SK-N-SH treated with all-trans-retinoic acid at 6 μM for 48 hours (cell line): ENCODE data around the gene MARCHF5.

Experiments
- ATAC-seq: fragments of 200-7000 bp; cut with Tn5 transposase; 3 replicates; pipeline ENCODE4 v1.9.1; 2020; ENCODE audit warnings: mild to moderate bottlenecking, moderate library complexity
- BACH2 ChIP-seq: fragments of 250-450 bp; sonication (Bioruptor Pico); IDR thresholded peaks from 2 replicates; pipeline ENCODE4 v1.9.0; 2021; ENCODE audit warnings: mild to moderate bottlenecking, borderline replicate concordance
- CREB5 ChIP-seq: fragments of 250-450 bp; sonication (Bioruptor Pico); IDR thresholded peaks from 2 replicates; pipeline ENCODE4 v1.5.1; 2020; ENCODE audit warnings: low read depth, mild to moderate bottlenecking, moderate library complexity
- CSDC2 ChIP-seq: fragments of 250-450 bp; sonication (Bioruptor Pico); IDR thresholded peaks from 2 replicates; pipeline ENCODE4 v1.5.0; 2020; ENCODE audit warnings: mild to moderate bottlenecking, moderate library complexity
- CSRNP3 ChIP-seq: fragments of 250-450 bp; sonication (Bioruptor Pico); IDR thresholded peaks from 2 replicates; pipeline ENCODE4 v1.5.1; 2021; ENCODE audit warnings: mild to moderate bottlenecking, moderate library complexity
- ESRRG ChIP-seq: fragments of 250-450 bp; sonication (Bioruptor Pico); IDR thresholded peaks from 2 replicates; pipeline ENCODE4 v1.6.1; 2021; ENCODE audit warnings: mild to moderate bottlenecking
- GLIS3 ChIP-seq: fragments of 250-450 bp; sonication (Bioruptor Pico); IDR thresholded peaks from 2 replicates; pipeline ENCODE4 v1.5.0; 2020; ENCODE audit warnings: mild to moderate bottlenecking, moderate library complexity
- ISL1 ChIP-seq: fragments of 250-450 bp; sonication (Bioruptor Pico); IDR thresholded peaks from 2 replicates; pipeline ENCODE4 v2.1.2; 2022; ENCODE audit warnings: mild to moderate bottlenecking, moderate library complexity
- PATZ1 ChIP-seq: fragments of 250-450 bp; sonication (Bioruptor Pico); IDR thresholded peaks from 2 replicates; pipeline ENCODE4 v1.8.0; 2020; ENCODE audit warnings: mild to moderate bottlenecking, moderate library complexity, borderline replicate concordance
- POU6F1 ChIP-seq: fragments of 250-450 bp; sonication (Bioruptor Pico); IDR thresholded peaks from 2 replicates; pipeline ENCODE4 v1.8.0; 2021; ENCODE audit warnings: low read depth, mild to moderate bottlenecking, moderate library complexity, borderline replicate concordance
- RARB ChIP-seq: fragments of 250-450 bp; sonication (Bioruptor Pico); IDR thresholded peaks from 2 replicates; pipeline ENCODE4 v1.8.0; 2021; ENCODE audit warnings: mild to moderate bottlenecking, moderate library complexity
- TOX ChIP-seq: fragments of 250-450 bp; sonication (Bioruptor Pico); IDR thresholded peaks from 2 replicates; pipeline ENCODE4 v1.8.0; 2021; ENCODE audit warnings: mild to moderate bottlenecking, moderate library complexity, borderline replicate concordance
- ZC3H10 ChIP-seq: fragments of 250-450 bp; sonication (Bioruptor Pico); IDR thresholded peaks from 2 replicates; pipeline ENCODE4 v1.5.1; 2021; ENCODE audit warnings: mild to moderate bottlenecking, moderate library complexity
- ZFP30 ChIP-seq: fragments of 450-650 bp; formaldehyde crosslinking; IDR thresholded peaks from 2 replicates; pipeline ENCODE4 v1.5.0; 2022; ENCODE audit warnings: mild to moderate bottlenecking, moderate library complexity
- ZNF565 ChIP-seq: fragments of 450-650 bp; formaldehyde crosslinking; conservative IDR thresholded peaks from 2 replicates; pipeline ENCODE4 v1.5.0; 2020; ENCODE audit warnings: low read depth, mild to moderate bottlenecking, moderate library complexity
- ZNF70 ChIP-seq: fragments of 450-650 bp; formaldehyde crosslinking; IDR thresholded peaks from 2 replicates; pipeline ENCODE4 v1.5.0; 2020; ENCODE audit warnings: mild to moderate bottlenecking, moderate library complexity
- ZNF8 ChIP-seq: fragments of 450-650 bp; formaldehyde crosslinking; IDR thresholded peaks from 2 replicates; pipeline ENCODE4 v1.5.0; 2020; ENCODE audit warnings: mild to moderate bottlenecking, moderate library complexity
- TF ChIP-seq, protein P1 (sequence below): fragments of 250-450 bp; sonication (Bioruptor Pico); IDR thresholded peaks from 2 replicates; pipeline ENCODE4 v1.5.0; 2020; ENCODE audit warnings: mild to moderate bottlenecking, moderate library complexity

MARCHF5 gene

GRCh38 chr10:92356041-92356440 is 65.1 kb downstream of the MARCHF5 start:
- ATAC-seq, result no peak; the same call in 2 of the 3 replicates
- TF ChIP-seq ZC3H10 (no peak), CSDC2 (CRISPR knock-in tag) (no peak)
- TF ChIP-seq, all 23 proteins: peak for 0

DNA sequence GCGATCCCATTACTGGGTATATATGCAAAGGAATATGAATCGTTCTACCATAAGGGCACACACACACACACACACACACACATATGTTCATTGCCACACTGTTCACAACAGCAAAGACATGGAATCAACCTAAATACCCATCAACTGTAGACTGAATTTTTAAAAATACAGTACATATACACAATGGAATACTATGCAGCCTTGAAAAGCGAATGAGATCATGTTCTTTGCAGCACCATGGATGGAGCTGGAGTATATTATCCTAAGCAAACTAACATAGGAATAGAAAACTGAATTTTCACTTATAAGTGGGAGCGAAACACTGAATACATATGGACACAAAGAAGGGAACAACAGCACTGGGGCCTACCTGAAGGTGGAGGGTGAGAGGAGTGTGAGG is 72.5 kb downstream of the MARCHF5 start:
- TF ChIP-seq CSRNP3 (CRISPR knock-in tag) (no peak), ISL1 (CRISPR knock-in tag) (no peak), TOX (CRISPR knock-in tag) (no peak), PATZ1 (CRISPR knock-in tag) (no peak), GLIS3 (no peak)
- ATAC-seq, result no peak

GRCh38 chr10:92366412-92367021 is 75.5 kb downstream of the MARCHF5 start:
- ATAC-seq, result no peak

DNA sequence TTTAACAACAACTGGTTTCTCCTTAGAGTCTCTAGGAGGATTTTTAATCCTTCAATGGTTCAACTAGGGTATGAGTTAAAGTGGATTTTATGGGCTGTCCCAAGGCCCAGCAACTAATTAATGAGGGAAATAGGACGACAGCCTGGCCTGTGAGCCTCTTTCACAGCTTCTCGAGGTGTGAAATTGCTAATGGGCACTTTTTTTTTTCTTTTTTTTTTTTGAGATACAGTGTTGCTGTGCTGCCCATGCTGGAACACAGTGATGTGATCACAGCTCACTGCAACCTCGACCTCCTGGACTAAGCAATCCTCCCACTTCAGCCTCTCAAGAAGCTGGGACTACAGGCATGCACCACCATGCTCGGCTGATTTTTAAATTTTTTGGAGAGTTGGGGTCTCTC is 87.0 kb downstream of the MARCHF5 start:
- ATAC-seq, result no peak
- TF ChIP-seq ISL1 (CRISPR knock-in tag) (no peak), CSDC2 (CRISPR knock-in tag) (no peak), ZNF8 (CRISPR knock-in tag) (no peak), TOX (CRISPR knock-in tag) (no peak), RARB (CRISPR knock-in tag) (no peak), ZNF565 (CRISPR knock-in tag) (no peak), GLIS3 (no peak), CREB5 (CRISPR knock-in tag) (no peak), ZFP30 (CRISPR knock-in tag) (no peak), ZNF70 (CRISPR knock-in tag) (no peak), ZC3H10 (no peak), ESRRG (CRISPR knock-in tag) (no peak), POU6F1 (CRISPR knock-in tag) (no peak), PATZ1 (CRISPR knock-in tag) (no peak)
- TF ChIP-seq, protein P1, sequence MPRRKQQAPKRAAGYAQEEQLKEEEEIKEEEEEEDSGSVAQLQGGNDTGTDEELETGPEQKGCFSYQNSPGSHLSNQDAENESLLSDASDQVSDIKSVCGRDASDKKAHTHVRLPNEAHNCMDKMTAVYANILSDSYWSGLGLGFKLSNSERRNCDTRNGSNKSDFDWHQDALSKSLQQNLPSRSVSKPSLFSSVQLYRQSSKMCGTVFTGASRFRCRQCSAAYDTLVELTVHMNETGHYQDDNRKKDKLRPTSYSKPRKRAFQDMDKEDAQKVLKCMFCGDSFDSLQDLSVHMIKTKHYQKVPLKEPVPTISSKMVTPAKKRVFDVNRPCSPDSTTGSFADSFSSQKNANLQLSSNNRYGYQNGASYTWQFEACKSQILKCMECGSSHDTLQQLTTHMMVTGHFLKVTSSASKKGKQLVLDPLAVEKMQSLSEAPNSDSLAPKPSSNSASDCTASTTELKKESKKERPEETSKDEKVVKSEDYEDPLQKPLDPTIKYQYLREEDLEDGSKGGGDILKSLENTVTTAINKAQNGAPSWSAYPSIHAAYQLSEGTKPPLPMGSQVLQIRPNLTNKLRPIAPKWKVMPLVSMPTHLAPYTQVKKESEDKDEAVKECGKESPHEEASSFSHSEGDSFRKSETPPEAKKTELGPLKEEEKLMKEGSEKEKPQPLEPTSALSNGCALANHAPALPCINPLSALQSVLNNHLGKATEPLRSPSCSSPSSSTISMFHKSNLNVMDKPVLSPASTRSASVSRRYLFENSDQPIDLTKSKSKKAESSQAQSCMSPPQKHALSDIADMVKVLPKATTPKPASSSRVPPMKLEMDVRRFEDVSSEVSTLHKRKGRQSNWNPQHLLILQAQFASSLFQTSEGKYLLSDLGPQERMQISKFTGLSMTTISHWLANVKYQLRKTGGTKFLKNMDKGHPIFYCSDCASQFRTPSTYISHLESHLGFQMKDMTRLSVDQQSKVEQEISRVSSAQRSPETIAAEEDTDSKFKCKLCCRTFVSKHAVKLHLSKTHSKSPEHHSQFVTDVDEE (CRISPR knock-in tag), result no peak

More at GRCh38 chr10:92366412-92367021, 75.5 kb downstream of the MARCHF5 start:
- TF ChIP-seq RARB (CRISPR knock-in tag) (no peak), ZNF70 (CRISPR knock-in tag) (no peak), CSRNP3 (CRISPR knock-in tag) (no peak), CREB5 (CRISPR knock-in tag) (no peak), BACH2 (no peak)
